B cell (primary cell): ENCODE data around the gene CMIP.

Experiments used
- EZH2 ChIP-seq: IDR thresholded peaks from 2 replicates; pipeline ENCODE4 v1.6.1; 2012; ENCODE audit warnings: borderline replicate concordance, low read depth, mild to moderate bottlenecking, moderate library complexity, low read length; ENCODE audit not compliant: insufficient read depth, poor library complexity, severe bottlenecking
- TF ChIP-seq, protein P1 (sequence below): fragments of 200-600 bp; IDR thresholded peaks from one replicate; pipeline ENCODE4 v1.8.0; 2022; ENCODE audit warnings: antibody characterized with exemption, mild to moderate bottlenecking

DNA sequence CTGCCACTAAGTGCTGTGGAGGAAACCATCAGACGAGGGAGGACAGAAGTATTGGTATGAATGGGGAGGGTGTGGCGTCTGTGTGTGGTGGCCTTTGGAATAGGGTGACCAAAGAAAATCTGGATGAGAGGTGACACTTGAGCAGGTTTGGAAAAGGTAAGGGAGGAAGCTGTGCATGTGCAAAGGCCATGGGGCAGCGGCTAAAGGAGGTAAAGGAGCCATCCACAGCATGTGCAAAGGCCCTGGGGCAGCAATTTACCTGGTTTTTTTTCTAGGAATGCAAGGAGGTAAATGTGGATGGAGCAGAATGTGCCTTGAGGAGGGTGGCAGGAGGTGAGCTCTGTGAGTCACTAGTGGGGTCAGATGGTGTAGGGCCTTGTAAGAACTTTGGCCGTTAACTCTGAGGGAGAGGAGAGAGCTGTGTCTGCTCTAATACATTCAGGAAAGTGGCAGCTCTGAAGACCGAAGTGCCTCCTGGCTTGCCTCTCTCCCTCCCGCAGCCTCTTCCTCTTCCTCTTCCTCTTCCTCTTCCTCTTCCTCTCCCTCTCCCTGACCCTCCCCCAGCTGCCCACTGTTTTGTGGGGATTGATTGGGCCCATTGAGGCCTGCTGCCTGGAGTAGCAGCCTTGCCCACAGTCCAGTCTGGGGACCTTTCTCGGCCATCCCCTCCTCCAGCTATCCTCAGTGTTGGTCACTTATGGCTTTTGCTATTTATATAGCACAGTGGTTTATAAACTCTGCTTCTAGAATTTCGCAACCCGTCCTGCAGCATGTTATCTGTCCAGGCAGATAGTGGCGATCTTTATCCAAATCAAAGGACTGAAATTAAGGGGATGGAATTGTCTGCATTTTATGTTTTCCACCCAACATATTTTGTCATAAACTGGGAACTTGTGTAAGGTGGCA is 38.7 kb downstream of the CMIP start:
- TF ChIP-seq, protein P1, sequence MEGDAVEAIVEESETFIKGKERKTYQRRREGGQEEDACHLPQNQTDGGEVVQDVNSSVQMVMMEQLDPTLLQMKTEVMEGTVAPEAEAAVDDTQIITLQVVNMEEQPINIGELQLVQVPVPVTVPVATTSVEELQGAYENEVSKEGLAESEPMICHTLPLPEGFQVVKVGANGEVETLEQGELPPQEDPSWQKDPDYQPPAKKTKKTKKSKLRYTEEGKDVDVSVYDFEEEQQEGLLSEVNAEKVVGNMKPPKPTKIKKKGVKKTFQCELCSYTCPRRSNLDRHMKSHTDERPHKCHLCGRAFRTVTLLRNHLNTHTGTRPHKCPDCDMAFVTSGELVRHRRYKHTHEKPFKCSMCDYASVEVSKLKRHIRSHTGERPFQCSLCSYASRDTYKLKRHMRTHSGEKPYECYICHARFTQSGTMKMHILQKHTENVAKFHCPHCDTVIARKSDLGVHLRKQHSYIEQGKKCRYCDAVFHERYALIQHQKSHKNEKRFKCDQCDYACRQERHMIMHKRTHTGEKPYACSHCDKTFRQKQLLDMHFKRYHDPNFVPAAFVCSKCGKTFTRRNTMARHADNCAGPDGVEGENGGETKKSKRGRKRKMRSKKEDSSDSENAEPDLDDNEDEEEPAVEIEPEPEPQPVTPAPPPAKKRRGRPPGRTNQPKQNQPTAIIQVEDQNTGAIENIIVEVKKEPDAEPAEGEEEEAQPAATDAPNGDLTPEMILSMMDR = no peak
- no peak for TF ChIP-seq EZH2
